H4 (cell line): ENCODE measurements around the gene GABPB1. TPM values are rescaled to one million over a fixed set of nuclear protein-coding genes. Genes with fewer than 3 reads are reported as not detected.

Source experiments
- DNase-seq: peaks from one replicate; pipeline ENCODE4 v3.0.0-alpha.2; 2015; ENCODE audit warnings: low spot score
- total RNA-seq: library from RNA; depleted of rRNA; stranded (reverse); fragments of >200 nt; shearing (Covaris generic); gene quantifications from 2 replicates; pipeline ENCODE4 v1.2.3, GENCODE V29; 2014

Gene GABPB1
- total RNA-seq, 1 experiment from 2014 or later = 45.7 TPM

DNA sequence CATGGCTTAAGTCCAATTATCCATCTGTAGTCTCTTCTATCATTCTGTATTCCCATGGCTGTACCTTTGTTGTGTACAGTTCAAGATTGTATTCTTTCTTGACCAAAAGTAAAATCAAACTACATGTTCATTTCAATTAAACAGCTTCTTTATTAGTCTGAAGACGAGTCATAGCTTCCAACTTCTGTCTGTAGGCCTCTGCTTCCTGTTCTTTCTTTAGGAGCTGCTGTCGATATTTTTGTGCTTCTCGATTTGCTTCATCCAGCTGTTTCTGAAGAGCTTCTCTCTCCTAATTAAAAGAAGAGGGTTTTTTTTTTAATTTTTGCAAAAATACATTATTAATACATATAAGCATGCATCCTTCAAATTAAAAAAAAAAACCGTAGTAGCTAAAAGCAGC lies 76.5 kb downstream of the GABPB1 start:
- no peak for DNase-seq

DNA sequence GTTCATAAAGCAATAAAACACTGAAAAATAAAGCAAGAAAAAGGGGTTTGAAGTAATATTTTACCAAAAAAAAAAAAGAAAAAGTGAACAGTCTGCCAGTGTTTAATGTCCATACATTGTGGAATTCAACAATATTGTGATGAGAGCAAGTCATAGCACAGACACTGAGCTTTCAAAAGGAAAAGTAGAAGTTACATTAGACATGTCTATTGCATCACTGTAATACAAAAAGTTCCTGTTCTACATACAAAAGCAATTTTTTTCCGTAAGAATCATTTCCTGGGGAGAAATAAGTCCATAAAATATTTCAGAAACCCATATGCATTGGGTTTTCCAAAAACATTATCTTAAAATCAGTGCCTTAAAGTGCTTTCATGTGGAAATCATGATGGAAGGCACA lies 77.6 kb downstream of the GABPB1 start:
- no peak for DNase-seq

DNA sequence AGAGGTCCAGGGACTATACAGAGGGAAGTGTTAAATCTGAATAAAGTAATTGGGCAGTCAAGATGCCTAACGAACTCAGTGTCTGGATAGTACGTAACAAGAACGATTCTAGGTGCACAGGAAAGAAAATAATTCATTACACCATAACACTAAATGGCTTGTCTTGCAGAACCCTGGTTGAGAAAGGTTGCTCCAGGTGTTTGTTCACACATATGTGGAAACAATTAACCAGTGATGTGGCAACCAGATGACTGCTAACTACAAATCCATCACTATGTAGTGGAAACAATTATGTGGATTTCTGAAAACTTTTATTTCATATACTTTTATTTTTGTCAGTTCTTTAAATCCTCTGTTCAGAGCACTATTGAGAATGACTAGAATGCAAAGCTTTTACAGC lies 79.1 kb downstream of the GABPB1 start:
- DNase-seq = no peak

DNA sequence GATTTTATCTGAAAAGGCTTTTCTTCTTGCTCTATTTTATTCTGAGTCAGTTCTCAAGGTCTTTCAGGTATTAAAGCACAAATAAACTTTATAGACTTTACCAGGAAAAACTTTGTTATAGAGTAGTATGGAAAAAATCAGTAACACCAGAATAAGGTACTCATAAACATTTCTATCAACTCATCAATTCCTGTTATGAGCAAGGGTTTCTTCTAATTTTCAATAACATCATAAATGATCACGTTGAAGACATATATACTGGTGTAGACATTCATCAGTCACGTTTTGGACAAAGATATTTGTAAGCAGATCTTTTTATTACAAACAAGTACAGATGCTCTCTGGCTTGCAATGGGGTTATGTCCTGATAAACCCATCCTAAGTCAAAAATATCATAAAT lies 79.9 kb downstream of the GABPB1 start:
- DNase-seq = no peak

DNA sequence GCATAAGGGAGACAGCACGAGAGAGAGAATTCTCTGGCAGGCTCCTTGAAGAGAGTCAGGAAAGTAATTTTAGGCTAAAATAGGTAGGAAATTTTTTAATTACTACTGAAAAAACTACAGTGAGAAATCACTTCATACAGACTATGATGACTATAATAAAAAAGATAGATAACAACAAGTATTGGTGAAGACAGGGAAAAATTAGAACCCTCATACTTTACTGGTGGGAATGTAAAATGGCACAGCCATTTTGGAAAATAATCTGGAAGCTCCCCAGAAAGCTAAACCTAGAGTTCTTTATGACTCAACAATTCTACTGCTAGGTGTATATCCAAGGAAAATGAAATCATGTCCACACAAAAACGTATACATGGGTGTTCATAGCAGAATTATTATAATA lies 87.4 kb downstream of the GABPB1 start:
- no peak for DNase-seq

DNA sequence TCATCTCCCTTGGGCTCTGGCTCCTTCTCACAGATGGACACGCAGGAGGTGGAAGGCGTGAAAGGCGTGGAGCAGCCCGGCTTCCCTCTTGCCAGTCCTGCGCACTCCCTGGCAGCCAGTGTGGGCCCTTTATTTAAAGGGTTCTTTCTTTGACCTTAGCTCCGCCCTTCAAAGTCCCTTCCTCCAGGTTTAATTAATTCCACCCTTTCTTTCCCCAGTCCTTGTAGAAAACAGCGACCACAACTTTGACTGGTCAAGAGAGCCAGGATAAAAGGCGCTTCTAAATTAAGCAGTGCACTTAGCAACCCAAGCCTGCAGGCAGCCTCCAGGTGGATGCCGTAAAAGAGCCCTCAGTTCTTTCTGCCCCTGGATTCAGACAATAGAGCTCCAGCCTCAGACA lies 89.4 kb downstream of the GABPB1 start, which contains the start of gene HDC:
Gene HDC (minus strand): TSS at position 107 of the 400 bp plus-strand sequence. CDS start 103 bp downstream, at position 4.
- no peak for DNase-seq

DNA sequence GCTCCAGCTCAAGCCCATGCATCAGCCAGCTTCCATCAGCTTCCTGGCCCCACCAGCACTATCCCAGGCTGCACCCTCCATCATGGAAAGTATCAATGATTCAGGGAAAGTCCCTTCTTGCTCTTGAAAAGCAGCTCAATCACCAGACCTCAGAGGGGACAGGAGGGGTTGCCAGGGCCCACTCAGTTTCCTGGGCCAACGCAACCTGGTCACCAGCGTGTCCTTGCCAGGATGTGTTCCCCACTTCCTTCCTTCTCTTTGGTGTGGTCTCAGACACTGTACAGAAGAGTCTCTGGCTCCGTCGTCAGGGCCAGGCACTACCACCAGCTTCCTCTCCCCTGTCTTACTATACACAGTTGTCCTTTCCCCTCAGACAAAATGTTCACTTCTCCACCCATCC lies 92.5 kb downstream of the GABPB1 start:
- DNase-seq = no peak

DNA sequence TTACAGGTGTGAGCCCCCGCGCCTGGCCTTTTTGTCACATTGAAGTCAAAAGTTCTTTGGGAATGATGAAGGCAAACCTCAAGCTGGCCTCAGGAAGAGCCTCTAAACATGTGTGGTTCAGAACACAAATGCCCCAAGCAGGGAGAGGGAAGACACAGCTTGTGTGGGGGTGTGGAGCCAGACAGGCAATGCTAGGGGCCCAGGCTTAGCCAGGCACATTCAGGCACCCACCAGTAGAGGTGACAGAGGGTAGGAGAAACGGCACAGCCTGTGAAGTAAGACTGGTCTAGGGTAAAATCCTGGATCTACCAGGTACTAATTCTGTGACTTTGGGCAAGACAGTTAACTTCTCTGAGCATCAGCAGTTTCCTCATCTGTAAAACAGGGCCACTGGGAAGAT lies 93.0 kb downstream of the GABPB1 start:
- DNase-seq = no peak

DNA sequence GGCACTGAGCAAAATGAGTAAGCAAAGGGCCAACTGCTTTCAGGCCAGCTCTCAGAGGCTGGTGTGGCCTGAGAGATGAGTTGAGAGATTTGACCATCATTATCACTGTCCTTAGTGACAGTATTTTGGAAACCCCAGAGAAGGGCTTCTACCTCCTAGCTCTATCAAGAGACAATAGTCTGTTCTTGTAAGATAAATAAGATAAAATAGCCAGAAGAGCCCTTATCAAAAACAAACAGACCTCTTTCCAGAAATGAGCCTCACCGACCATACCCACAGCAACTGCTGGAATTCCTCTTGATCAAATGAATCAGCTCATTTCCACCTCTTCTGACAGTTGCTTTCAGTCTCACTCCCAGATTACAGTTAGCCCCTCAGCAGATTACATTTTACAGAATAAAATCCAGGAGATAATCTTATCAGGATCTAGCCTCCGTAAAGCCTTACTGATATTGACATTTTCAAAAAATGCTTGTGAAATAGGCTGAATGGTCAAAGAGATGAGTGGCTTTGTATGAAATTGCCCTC lies 94.0 kb downstream of the GABPB1 start:
- no peak for DNase-seq

DNA sequence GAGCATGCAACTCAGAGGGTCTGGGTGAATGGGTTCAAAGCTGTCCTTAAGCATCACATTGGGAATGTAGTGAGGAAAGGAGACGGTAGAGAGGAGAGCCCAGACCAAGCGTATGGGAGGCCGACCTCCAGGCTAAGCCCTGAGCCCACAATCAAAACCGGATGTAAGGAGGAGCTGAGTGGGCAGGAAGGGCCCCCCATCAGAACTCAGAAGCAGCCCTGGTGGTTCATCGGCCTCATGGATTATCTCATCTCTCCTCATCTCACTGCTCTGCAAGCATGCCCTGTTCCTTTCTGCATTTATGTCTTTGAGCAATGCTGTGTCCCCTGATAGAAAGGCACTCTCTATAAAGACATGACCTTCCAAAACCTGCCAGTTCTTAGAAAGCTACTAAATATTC lies 95.7 kb downstream of the GABPB1 start:
- DNase-seq = no peak

DNA sequence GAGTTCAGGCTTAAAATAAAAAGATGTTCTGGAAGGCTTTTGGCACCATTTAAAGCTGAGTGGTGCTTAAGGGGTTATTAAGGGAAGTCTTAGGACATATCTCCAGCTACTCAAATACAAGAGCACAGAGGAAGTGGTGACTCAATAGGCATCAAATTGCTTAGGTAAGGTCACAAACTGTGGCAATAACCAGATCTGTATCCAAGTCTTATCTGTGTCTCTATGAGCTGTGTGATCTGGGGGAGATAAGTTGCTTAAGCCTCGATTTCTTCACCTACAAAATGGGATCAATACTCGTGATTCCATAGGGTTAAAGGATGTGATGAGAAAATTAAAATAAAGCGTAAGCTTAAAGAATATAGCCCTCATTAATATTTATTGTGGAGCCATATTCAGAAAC lies 97.1 kb downstream of the GABPB1 start:
- no peak for DNase-seq

DNA sequence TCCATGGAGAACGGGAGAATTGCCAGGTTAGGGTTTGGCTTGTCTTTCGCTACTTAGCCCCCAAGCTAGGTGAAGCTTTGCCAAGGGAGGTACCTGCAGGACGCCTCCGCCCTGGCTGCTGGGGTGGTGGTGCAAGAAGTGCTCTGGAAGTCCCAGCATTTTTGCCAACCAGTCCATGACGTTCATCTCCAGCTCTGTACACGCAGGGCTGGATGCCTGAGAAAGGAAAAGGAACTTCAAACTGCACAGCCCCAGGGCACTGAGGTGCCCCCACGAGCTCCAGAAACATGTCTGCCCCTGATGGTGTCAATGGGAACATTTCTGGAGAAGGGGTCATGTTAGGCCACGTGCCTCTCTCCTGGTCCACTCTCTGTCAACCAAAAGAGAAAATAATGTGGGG lies 97.7 kb downstream of the GABPB1 start:
- DNase-seq = no peak

DNA sequence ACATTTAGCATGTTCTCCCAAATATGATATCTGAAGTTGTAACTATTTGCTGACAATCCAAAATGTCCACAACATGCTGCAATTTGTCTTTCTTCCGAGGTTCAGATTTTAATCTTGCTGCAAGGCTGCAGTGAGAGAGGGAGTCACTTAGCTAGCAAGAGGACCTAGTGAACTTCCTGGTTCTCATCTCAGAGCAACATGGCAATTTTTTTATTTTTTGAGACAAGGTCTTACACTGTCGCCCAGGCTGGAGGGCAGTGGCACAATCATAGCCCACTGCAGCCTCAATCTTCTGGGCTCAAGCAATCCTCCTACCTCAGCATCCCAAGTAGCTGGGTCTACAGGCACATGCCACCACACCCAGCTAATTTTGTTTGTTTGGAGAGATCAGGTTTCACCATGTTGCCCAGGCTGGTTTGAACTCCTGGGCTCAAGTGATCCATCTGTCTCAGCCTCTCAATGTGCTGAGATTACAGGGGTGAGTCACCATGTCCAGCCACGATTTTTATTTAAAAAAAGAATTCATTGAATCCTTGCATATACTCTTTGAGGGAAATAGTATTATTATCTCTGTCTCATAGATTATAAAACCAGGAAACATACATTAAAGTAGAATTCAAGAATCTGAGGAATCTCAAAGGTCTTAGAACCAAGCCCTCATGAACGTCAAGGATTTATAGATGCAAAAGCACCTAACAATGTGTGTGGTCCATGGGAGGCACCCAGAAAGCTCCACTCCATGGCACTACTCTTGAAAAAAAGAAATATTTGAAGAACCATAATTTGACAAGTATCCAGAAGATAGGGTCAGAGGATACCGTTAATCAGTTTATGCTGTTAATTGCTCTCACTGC lies 98.6 kb downstream of the GABPB1 start:
- DNase-seq = peak; percentile 80

DNA sequence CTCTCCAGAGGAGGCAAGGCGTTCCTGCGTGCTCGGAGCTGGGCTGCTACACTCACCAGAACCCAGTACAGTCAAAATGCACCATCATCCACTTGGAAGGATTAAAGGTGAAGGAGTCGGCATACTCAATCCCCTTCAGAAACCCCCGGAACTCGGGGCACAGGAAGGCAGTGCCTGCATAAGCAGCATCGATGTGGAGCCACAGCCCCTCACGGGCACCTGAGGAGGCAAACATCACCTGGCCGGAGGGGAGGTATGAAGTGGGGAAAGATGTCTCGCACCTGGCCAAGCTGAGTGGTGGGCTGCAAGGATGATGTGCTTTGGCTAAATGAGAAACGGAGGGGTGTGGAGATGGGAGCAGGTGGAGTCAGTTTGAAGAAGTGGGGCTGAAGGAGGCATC lies 102.4 kb downstream of the GABPB1 start:
- no peak for DNase-seq

DNA sequence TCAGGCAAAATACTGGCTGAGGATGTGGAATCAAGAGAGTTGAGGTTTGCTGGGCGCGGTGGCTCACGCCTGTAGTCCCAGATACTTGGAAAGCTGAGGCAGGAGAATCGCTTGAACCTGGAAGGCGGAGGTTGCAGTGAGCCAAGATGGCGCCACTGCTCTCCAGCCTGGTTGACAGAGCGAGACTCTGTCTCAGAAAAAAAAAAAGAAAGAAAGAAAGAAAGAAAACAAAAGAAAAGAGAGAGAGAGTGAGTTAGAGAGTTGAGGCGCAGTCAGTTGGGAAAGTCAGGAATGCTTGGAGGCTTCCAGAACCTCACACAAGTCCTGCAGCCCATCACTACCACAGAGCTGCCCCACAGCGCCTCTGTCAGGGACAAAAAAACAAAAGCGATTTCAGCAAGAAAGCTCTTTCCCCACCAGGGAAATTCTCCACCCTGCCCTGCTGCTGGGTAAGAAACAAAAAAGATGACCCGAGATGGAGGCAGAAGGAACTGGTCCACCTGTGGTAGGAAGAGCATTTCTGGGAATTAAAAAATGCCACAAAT lies 103.3 kb downstream of the GABPB1 start:
- no peak for DNase-seq

DNA sequence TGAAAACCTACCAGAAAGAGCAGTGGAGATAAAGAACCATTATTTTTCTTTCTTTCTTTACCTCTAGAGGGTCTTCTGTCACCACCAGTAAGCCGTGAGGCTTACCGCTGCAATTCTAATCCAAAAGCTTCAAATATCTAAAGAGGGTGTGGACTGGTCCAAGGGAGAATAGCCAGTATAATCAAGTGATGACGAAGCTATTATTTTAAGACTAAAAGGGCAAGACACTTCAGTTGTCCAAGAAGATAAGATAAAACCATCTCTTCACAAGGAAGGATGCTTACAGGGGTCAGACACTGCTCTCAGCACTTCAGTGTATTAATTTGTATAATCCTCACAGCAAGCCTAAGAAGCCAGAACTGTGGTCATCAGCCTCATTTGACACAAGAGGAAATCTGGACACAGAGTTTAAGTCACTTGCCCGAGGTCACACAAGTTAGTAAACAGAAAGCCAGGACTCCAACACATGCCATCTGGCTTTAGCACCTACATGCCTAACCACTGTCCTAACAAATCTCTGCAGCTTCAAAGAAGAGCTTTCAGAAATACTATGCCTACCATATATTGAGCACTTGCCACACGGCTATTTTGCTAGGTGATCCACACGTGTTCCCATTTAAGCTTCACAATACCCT lies 104.1 kb downstream of the GABPB1 start:
- DNase-seq = no peak

DNA sequence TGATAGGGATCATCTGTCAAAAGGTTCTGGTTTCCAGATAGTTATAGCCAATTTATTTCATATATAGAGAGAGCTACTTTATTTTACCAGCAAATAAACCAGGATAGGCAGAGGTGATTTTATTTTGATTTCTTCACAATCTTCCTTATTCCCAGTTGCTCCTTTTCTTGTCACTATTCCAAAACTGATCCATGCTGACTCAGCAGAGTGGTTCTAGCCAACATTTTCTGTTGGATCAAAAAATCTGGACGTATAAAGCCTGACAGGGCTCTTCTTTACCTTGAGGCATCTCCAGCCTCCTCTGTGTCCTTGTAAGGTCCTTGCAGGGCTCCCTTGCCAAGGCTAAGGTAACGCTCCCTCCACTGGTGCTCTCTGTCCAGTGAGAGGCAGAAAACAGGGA lies 105.3 kb downstream of the GABPB1 start:
- no peak for DNase-seq

DNA sequence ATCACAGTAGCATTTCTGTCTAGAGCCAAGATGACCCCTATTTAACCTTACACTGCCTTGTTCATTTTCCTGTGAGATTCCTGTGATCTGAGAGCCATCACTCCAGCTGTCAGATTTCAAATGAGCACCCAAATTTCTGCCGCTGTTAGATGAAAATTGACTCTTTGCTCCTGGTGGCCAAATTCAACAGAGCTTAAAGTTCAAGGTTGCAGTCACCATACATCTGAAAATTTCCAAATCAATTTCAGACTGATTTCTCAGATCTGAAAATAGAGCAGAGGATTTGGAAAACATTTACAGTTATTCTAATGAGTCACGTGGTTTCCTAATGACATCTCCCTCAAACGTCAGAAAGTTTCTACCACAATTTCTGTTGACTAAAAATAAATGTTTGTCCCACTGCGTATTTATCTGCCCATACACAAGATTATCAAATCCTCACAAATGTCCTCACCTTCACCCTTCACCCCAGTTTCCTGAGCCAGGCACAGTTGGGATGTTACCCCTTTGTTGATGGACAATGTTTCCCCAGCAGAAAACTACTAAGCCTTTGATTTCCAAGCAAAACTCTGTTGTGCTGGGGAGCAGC lies 105.9 kb downstream of the GABPB1 start:
- DNase-seq = no peak

DNA sequence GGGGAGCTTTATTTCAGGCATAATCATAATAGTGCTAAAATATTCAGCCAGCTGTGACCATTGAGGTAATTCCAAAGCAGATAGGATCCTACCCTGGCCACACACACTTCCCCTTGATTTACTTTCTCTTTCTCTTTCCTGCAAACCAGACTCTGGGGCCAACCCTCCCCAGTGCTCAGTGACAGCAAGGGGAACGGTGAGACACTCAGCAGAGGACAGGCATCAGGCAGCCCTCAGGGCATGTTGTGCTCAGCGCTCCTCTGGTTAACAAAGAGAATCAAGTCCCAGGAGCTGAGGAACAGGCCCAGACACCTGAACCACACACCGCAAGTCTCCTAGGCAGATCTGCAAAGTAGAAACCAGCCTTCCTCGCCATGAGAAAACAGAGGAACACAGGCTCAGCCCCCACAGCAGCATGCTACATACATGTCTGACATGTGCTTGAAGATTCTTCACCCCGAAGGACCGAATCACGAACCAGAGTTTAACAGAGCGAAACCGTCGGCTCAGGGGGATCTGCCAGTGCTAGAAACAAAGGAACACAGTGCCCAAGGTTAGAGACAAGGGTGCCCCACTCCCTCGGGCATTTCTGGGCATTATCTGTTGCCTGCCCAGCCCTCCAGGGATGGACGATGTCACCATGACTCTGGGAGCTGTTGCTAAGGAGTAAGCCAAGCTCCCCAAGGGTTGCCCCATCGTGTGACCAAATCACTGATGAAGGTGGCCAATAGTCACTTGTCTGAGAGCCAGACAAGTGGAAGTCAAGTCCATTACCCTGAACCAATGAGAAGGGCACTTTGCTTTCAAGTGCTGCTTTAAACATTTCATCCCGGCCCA lies 107.0 kb downstream of the GABPB1 start:
- DNase-seq = peak; percentile 33

DNA sequence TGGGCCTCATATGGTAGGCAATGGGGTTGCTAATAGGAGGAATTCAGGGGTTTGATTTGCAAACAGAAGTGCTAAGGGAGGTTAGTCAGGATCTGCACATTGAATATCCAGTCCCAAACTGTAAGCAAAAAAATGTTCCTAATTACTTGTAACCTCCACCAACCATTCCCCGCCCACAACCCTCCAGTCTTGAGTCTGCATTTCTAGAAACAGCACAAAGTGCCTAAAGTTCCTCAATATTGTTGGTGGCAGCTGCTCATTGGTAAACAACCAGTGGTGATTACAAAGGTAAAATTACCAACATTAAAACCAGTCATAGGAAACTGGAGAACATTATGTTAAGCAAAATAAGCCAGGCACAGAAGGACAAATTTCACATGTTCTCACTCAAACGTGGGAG lies 108.4 kb downstream of the GABPB1 start:
- DNase-seq = no peak

DNA sequence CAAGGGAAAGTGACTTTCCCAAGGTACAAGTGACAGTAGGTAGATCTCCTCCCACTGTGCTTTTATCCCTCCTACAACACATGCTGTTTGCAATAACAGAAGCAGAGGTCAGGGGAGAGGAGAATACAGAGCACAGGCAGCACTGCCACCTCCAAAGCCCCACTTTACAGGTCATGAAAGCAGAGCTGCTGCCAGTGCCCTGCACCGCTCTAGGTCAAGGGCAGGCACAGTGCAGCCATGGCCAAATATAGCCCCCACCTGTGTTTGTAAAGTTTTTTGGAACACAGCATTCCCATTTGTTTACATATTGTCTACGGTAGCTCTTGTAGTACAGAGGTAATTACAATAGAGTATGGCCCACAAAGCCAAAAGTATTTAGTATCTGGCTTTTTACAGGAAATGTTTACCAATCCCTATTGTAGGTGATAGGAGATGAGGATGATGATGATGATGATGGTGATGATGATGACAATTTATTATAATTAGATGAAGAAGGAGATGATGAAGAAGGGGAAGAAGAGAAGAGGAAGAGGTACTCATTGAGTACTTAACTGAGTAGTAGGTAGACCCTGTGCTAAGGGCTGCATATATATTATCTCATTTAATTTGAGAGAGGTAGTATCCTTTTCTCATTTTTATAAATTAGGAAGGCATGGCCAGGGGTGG lies 109.9 kb downstream of the GABPB1 start:
- DNase-seq = no peak
